ENCODE data around the gene RIN2.
"Not testable (repeated sequence)": the region's sequence is repeated elsewhere in the genome, so short reads cannot be mapped to it uniquely, and the experiment has no call there.

Gene RIN2

DNA sequence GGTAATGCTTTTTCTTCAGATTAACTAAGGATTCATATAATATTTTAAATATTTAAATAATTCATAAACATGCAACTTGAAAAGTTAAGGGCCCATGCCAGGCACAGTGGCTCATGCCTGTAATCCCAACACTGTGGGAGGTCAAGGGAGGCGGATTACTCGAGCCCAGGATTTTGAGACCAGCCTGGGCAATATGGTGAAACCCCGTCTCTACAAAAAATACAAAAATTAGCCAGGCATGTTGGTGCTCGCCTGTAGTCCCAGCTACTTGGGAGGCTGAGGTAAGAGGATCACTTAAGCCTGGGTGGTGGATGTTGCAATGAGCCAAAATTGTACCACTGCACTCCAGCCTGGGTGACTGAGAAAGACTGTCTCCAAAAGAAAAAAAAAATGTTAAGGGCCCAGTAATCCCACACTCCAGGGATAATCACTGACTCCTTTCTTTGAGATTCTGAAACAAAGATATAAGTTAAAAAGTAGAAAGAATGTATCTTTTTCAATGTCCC is 7.9 kb upstream of the RIN2 start:
- H3F3A ChIP-seq (ENCODE audit: low read depth): no peaks in the 10 kb centered on the region
- TF ChIP-seq, protein P1, sequence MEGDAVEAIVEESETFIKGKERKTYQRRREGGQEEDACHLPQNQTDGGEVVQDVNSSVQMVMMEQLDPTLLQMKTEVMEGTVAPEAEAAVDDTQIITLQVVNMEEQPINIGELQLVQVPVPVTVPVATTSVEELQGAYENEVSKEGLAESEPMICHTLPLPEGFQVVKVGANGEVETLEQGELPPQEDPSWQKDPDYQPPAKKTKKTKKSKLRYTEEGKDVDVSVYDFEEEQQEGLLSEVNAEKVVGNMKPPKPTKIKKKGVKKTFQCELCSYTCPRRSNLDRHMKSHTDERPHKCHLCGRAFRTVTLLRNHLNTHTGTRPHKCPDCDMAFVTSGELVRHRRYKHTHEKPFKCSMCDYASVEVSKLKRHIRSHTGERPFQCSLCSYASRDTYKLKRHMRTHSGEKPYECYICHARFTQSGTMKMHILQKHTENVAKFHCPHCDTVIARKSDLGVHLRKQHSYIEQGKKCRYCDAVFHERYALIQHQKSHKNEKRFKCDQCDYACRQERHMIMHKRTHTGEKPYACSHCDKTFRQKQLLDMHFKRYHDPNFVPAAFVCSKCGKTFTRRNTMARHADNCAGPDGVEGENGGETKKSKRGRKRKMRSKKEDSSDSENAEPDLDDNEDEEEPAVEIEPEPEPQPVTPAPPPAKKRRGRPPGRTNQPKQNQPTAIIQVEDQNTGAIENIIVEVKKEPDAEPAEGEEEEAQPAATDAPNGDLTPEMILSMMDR (conservative IDR thresholded peaks at IDR 0.05; ENCODE audit: low read length): no peak
- no peak for TF ChIP-seq EZH2phosphoT487 (IDR thresholded peaks at IDR 0.05; ENCODE audit: borderline replicate concordance)
- no peaks in the 10 kb centered on the region for H4K20me1 ChIP-seq (ENCODE audit: insufficient read depth, low read length, poor library complexity, severe bottlenecking)
- no peaks in the 10 kb centered on the region for H3K27me3 ChIP-seq (ENCODE audit: insufficient read depth, low read length, poor library complexity, severe bottlenecking)
- H2AFZ ChIP-seq (ENCODE audit: low read length): peak overlapping the region; percentile 77; the same call in 1 of the 2 replicates
- H3K9me3 ChIP-seq (ENCODE audit: insufficient read depth, low read depth, low read length): 0 out of 2 replicates have a peak, but pooled peaks cover 8% of the 10 kb centered on the region
- H3K9me2 ChIP-seq (replicated peaks; ENCODE audit: low read depth, low read length): no peaks in the 10 kb centered on the region
- no peak overlapping the region for H3K4me3 ChIP-seq (ENCODE audit: low read length, poor library complexity, severe bottlenecking)
- no peaks in the 10 kb centered on the region for H3K36me3 ChIP-seq (ENCODE audit: insufficient read depth, low read length)
- H3K4me1 ChIP-seq (ENCODE audit: insufficient read depth, low read length, poor library complexity, severe bottlenecking): peaks cover 14% of the 10 kb centered on the region
- H3K9ac ChIP-seq (ENCODE audit: low read depth, low read length, poor library complexity, severe bottlenecking): peak overlapping the region; percentile 27
- H3K4me2 ChIP-seq (ENCODE audit: low read depth, low read length, poor library complexity, severe bottlenecking): peak overlapping the region; percentile 48
- no peaks in the 10 kb centered on the region for H3K79me2 ChIP-seq (ENCODE audit: insufficient read depth, low read length)

DNA sequence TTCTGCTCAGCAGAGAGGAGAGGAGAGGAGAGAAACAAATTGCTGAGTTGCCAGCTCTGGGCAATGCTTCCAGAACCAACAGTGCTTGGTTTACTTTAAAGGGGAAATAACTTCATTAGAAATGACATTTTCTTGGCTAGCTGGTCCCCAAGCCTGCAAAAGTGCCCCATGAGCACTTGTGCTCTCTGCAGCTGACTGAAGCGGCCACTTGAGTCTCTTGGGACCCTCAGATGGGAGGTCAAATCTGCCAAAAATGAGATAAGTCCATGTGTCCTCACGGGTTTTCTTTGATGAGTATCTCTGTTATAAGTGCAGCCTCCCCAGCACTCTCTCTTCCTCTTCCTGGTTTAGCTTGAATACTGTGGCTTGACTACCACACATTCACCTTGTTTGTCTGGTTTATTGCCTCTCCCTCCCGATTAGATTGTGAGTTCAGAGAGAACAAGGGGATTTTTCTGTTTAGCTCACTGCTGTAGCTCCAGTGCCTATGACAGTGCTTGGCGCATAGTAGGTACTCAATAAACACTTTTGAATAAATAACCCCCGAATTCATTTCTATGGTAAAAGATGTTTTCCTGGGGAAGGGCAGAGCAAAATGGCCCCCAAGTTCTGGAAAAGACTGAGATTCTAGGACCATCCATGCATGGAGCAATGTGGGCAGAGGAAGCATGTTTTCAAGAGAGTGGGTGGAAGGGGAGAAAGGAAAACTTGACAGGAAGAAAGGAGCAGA is 7.0 kb upstream of the RIN2 start:
- Histone ChIP-seq H3K4me3 (ENCODE audit: low read length, poor library complexity, severe bottlenecking) (peak overlapping the region; percentile 33), H3K4me1 (ENCODE audit: insufficient read depth, low read length, poor library complexity, severe bottlenecking) (peaks cover 14% of the 10 kb centered on the region), H3K9ac (ENCODE audit: low read depth, low read length, poor library complexity, severe bottlenecking) (peak overlapping the region; percentile 27), H3F3A (ENCODE audit: low read depth) (no peaks in the 10 kb centered on the region), H3K36me3 (ENCODE audit: insufficient read depth, low read length) (no peaks in the 10 kb centered on the region), H3K9me2 (replicated peaks; ENCODE audit: low read depth, low read length) (no peaks in the 10 kb centered on the region), H4K20me1 (ENCODE audit: insufficient read depth, low read length, poor library complexity, severe bottlenecking) (no peaks in the 10 kb centered on the region), H3K9me3 (ENCODE audit: insufficient read depth, low read depth, low read length) (no peaks in the 10 kb centered on the region), H3K4me2 (ENCODE audit: low read depth, low read length, poor library complexity, severe bottlenecking) (peak overlapping the region; percentile 48), H2AFZ (ENCODE audit: low read length) (peak overlapping the region; percentile 77), H3K27me3 (ENCODE audit: insufficient read depth, low read length, poor library complexity, severe bottlenecking) (no peaks in the 10 kb centered on the region), H3K79me2 (ENCODE audit: insufficient read depth, low read length) (no peaks in the 10 kb centered on the region)
- TF ChIP-seq EZH2phosphoT487 (IDR thresholded peaks at IDR 0.05; ENCODE audit: borderline replicate concordance): no peak
- TF ChIP-seq, protein P1 (conservative IDR thresholded peaks at IDR 0.05; ENCODE audit: low read length): no peak

DNA sequence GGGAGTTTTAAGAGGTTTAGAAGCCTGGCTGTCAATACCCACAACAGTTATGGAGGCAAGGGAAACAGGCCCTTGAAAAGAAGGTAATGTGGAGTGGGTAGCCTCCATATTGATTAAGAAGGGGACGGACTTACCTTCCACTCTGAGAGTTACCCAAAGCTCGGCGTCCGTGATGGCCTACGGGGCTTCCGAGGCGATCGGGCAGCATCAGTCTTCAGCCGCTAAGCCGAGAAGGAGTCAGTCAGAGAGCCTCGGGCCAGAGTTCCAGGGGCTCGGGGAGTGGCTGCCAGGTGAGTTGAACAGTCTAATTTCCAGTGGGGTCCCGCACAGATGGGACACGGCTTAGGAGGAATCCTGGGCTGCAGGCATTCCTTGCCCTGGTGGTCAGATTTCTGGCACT is 3.9 kb upstream of the RIN2 start:
- not testable (repeated sequence) for H2AFZ ChIP-seq (ENCODE audit: low read length); H3K9ac ChIP-seq (ENCODE audit: low read depth, low read length, poor library complexity, severe bottlenecking); H3K9me3 ChIP-seq (ENCODE audit: insufficient read depth, low read depth, low read length); H3K27me3 ChIP-seq (ENCODE audit: insufficient read depth, low read length, poor library complexity, severe bottlenecking); H3K9me2 ChIP-seq (replicated peaks; ENCODE audit: low read depth, low read length); H3K79me2 ChIP-seq (ENCODE audit: insufficient read depth, low read length); H3K4me2 ChIP-seq (ENCODE audit: low read depth, low read length, poor library complexity, severe bottlenecking); H3K4me3 ChIP-seq (ENCODE audit: low read length, poor library complexity, severe bottlenecking); H4K20me1 ChIP-seq (ENCODE audit: insufficient read depth, low read length, poor library complexity, severe bottlenecking); H3F3A ChIP-seq (ENCODE audit: low read depth); H3K36me3 ChIP-seq (ENCODE audit: insufficient read depth, low read length)
- H3K4me1 ChIP-seq (ENCODE audit: insufficient read depth, low read length, poor library complexity, severe bottlenecking): peaks cover 14% of the 10 kb centered on the region
